Mucosa of stomach (tissue), 1 donor: ENCODE results near the gene RABGGTA.

Experiments used
- H3K27me3 ChIP-seq: one replicate; pipeline ENCODE4 v1.7.0; 2013; ENCODE audit warnings: mild to moderate bottlenecking, low read length; ENCODE audit not compliant: control insufficient read depth, insufficient read depth
- H3K36me3 ChIP-seq: one replicate; pipeline ENCODE4 v1.7.0; 2013; ENCODE audit warnings: low read length; ENCODE audit not compliant: control insufficient read depth, insufficient read depth
- H3K4me1 ChIP-seq: one replicate; pipeline ENCODE4 v1.7.0; 2013; ENCODE audit warnings: mild to moderate bottlenecking, low read length; ENCODE audit not compliant: control insufficient read depth, insufficient read depth
- H3K4me3 ChIP-seq: one replicate; pipeline ENCODE4 v1.7.0; 2013; ENCODE audit warnings: low read length
- H3K9ac ChIP-seq: one replicate; pipeline ENCODE4 v1.7.0; 2013; ENCODE audit warnings: mild to moderate bottlenecking, low read length, moderate library complexity
- H3K9me3 ChIP-seq: one replicate; pipeline ENCODE4 v1.7.0; 2013; ENCODE audit warnings: mild to moderate bottlenecking, low read length, moderate library complexity; ENCODE audit not compliant: control insufficient read depth
- donor health status: Pancreatic carcinoma.

RABGGTA gene, protein sequence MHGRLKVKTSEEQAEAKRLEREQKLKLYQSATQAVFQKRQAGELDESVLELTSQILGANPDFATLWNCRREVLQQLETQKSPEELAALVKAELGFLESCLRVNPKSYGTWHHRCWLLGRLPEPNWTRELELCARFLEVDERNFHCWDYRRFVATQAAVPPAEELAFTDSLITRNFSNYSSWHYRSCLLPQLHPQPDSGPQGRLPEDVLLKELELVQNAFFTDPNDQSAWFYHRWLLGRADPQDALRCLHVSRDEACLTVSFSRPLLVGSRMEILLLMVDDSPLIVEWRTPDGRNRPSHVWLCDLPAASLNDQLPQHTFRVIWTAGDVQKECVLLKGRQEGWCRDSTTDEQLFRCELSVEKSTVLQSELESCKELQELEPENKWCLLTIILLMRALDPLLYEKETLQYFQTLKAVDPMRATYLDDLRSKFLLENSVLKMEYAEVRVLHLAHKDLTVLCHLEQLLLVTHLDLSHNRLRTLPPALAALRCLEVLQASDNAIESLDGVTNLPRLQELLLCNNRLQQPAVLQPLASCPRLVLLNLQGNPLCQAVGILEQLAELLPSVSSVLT

DNA sequence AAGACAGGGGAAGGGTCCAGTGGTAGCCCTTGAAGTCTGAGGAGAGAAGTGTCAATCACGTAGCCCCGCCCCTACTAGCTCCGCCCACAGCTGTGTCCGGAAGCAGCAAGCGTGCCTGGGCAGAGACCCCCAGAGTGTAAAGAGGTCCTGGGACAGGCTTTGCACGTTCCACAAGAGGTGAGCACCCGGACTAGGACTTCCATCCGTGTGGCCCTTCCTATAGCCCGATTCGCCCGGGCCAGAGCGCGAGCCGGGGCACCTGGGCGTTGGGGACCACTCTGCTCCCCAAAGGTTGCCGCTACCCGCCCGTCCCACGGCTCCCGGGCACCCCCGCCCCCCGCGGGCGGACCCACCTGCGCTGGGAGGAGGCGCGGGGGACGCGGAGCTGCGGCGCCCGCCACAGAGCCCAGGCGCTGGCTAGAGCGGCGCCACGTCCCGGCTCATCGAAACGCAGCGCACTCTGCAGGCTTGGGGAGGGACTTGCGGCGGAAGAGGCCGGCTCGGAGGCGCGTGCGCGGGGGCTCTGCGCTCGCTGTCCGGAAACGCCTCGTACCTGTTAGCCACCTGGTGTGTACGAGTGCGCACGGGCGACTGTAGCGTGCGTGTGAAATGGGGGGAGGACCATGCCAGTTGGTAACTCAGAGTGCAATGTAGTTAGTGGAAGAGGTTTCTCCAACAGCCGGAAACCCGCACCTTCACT is at the start of gene RABGGTA:
TSS of gene RABGGTA (minus strand) at position 464 of the 700 bp plus-strand sequence. CDS start 482 bp downstream, outside the sequence.
- H3K9me3 ChIP-seq, result no peaks in the 10 kb centered on the region

DNA sequence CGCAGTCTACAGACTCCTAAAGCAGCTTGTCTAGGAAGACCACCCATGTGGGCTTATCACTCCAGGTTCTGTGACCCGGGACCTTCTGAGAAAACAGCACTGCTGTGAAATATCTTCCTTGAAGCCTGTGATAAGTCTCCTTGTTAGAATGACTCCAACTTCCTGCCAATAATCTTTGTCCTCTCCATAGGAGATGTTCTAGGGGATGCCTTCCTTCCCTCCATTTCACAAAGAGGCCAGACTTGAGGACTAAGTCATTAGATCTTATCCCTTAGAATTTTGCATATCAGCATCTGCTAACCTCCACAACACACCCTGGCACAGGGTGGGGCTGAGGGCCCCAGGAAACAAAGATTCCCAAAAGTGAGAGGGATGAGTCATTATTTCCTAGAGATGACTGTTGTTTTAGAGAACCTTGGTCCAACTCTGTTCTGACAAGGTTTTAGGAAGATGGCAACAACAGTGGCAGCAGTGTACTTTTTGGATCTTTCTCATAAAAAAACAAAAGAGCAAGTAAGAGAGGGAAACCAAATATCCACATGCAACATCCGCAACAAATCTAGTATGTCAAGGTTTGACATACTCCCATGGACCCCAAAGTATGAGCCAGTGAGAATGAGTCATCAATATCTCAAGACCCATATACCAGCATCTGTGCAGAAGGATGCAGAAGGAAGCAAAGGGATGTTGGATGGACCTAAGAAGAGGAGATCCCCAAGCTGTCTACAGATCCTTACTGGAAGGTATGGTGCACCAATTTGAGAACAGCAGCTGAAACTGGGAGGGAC is 45.9 kb upstream of the RABGGTA start:
- Histone ChIP-seq H3K4me1 (peaks cover 17% of the 10 kb centered on the region), H3K4me3 (no peak overlapping the region), H3K9ac (no peak overlapping the region), H3K27me3 (peaks cover 6% of the 10 kb centered on the region), H3K9me3 (no peaks in the 10 kb centered on the region), H3K36me3 (no peaks in the 10 kb centered on the region)

More for the DNA sequence above, at the start of gene RABGGTA:
- Histone ChIP-seq H3K4me3 (peak within 1 kb of the TSS; percentile 52), H3K27me3 (no peaks in the 10 kb centered on the region), H3K4me1 (peaks cover 18% of the 10 kb centered on the region), H3K36me3 (no peaks in the 10 kb centered on the region), H3K9ac (peak within 1 kb of the TSS; percentile 98)

DNA sequence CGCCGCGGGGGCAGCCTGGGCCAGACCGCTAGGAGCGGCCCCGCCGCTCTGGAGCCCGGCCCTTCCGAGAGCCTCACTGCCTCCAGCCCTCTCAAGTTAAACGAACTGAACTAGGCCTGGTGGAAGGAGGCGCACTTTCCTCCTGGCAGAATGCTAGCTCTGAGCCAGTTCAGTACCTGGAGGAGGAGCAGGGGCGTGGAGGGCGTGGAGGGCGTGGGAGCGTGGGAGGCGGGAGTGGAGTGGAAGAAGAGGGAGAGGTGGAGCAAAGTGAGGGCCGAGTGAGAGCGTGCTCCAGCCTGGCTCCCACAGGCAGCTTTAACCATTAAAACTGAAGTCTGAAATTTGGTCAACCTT is 45.2 kb upstream of the RABGGTA start:
- no peaks in the 10 kb centered on the region for H3K36me3 ChIP-seq
- no peak overlapping the region for H3K9ac ChIP-seq
- peaks cover 21% of the 10 kb centered on the region for H3K4me1 ChIP-seq
- no peaks in the 10 kb centered on the region for H3K9me3 ChIP-seq
- no peak overlapping the region for H3K4me3 ChIP-seq
- H3K27me3 ChIP-seq, result peaks cover 6% of the 10 kb centered on the region

DNA sequence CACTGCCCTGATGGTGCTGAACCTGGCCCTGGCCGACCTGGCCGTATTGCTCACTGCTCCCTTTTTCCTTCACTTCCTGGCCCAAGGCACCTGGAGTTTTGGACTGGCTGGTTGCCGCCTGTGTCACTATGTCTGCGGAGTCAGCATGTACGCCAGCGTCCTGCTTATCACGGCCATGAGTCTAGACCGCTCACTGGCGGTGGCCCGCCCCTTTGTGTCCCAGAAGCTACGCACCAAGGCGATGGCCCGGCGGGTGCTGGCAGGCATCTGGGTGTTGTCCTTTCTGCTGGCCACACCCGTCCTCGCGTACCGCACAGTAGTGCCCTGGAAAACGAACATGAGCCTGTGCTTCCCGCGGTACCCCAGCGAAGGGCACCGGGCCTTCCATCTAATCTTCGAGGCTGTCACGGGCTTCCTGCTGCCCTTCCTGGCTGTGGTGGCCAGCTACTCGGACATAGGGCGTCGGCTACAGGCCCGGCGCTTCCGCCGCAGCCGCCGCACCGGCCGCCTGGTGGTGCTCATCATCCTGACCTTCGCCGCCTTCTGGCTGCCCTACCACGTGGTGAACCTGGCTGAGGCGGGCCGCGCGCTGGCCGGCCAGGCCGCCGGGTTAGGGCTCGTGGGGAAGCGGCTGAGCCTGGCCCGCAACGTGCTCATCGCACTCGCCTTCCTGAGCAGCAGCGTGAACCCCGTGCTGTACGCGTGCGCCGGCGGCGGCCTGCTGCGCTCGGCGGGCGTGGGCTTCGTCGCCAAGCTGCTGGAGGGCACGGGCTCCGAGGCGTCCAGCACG is 44.6 kb upstream of the RABGGTA start:
- Histone ChIP-seq H3K4me1 (peaks cover 27% of the 10 kb centered on the region), H3K9ac (no peak overlapping the region), H3K4me3 (no peak overlapping the region)

DNA sequence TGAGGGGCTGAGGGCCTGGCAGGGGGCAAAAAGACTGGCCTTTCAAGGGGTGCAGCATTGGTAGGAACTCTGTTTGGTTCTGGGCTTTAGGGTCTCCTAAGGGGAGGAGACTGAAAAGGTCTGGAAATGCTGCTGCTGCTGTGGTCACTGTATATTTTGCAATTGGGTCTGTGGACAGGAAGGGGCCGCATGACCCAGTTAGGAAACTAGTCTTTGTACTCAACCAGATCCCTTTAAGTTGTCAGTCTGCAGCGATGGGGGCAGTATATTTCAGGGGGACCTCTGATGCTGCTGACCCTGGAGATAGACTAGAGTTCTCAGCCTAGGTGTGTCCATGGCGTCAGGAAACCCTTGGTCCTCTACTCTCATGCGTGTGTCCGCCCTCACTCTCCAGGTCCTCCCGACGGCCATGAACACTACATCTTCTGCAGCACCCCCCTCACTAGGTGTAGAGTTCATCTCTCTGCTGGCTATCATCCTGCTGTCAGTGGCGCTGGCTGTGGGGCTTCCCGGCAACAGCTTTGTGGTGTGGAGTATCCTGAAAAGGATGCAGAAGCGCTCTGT is 43.9 kb upstream of the RABGGTA start:
- H3K4me3 ChIP-seq, result no peak overlapping the region
- no peak overlapping the region for H3K9ac ChIP-seq
- peaks cover 6% of the 10 kb centered on the region for H3K27me3 ChIP-seq
- H3K36me3 ChIP-seq, result no peaks in the 10 kb centered on the region
- H3K4me1 ChIP-seq, result peaks cover 31% of the 10 kb centered on the region
- H3K9me3 ChIP-seq, result no peaks in the 10 kb centered on the region

More for the DNA sequence above, 44.6 kb upstream of the RABGGTA start:
- Histone ChIP-seq H3K9me3 (no peaks in the 10 kb centered on the region), H3K27me3 (peaks cover 6% of the 10 kb centered on the region), H3K36me3 (no peaks in the 10 kb centered on the region)

DNA sequence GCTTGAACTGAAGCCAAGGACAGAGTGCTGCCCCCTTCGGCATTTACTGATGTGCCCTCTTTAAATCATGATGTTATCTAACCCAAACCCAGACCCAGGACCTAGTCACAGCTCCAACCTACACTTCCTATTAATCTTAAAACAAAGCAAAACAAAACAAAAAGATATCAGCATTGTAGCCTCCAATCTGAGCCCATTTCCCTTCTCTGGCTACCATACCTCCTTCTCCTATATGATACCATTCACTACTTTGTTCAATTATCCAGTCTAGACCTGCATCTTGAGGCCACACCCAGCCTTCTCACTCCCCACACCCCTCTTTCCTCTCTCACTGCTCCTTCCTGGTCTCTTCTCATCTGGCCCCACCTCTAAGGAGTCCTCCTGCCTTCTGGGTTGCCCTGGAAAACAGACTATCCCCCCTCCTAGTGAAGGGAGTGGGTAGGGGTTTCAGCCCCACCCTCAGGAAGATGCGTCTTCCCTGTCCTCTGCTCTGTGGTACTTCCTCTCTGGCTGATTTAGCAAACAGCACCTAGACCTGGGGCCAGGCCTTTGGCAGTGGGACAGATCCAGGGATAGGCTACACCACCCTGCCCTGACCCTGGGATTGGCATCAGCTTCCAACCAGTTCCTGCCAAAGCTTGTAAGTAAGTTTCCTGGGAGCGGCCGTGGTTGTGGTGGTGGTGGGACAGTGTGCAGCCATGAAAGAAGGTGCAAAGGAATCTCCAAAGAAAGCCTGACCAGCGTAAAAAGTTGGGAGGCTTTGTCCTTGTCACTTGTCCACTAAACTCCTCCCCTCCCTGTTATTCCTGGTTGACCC is 43.2 kb upstream of the RABGGTA start:
- peaks cover 6% of the 10 kb centered on the region for H3K27me3 ChIP-seq
- H3K9ac ChIP-seq, result no peak overlapping the region
- no peak overlapping the region for H3K4me3 ChIP-seq
- H3K4me1 ChIP-seq, result peaks cover 38% of the 10 kb centered on the region
- H3K9me3 ChIP-seq, result no peaks in the 10 kb centered on the region
- no peaks in the 10 kb centered on the region for H3K36me3 ChIP-seq

DNA sequence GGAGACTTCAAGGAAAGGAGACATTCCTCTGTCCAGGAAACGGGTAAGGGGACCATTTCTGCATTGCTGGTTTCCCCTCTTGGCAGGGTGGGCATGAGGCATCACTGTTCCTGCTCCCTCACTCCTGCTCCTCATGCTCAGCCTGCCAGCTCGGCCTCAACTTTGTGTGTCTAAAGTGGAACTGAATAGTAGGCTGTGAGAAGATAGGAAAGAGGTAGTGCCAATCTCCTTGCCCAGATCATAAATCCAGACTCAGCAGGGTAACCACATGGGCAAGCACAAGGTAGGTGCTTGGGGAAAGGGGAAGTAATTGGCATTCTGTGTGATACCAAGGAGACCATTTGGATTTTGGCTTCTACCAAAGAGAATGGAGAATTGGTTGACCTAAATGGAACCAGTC is 42.5 kb upstream of the RABGGTA start:
- Histone ChIP-seq H3K9me3 (no peaks in the 10 kb centered on the region), H3K4me3 (no peak overlapping the region), H3K27me3 (peaks cover 2% of the 10 kb centered on the region), H3K9ac (no peak overlapping the region), H3K4me1 (peaks cover 45% of the 10 kb centered on the region), H3K36me3 (no peaks in the 10 kb centered on the region)

DNA sequence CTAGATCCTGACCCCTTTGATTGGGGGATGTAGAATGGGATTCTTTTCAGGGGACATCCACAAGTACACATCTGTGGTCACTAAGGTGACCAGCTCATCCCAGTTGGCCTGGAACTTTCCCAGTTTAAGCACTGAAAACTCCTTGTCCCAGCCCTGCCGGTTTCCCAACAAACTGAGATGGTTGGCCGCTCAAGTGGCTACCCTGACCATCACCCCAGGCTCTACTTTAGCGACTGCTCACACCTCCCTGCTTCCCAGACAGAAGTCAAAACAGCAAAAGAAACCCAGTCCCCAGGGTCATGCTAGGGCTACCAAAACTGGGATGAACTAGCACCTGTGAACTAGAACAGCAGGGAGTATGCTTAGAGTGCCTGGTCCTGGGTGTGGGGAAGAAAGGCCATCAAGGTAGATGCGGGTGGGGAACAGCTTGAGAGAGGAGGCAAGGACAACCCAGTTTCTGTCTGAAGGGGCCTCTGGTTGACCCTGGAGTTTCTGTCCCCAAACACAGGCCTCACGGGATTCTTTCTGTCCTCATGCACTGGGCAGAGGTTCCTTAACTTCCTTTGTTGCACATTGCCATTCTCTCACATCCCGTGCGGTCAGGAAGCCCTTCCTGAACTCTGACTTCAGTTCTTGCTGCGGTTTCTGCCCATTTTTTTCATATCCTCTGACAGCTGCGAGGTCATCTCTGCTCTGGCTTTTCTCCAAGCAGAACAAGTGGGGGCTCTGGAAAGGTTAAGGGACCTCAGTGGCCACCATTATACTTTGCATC is 41.5 kb upstream of the RABGGTA start:
- H3K4me1 ChIP-seq, result peaks cover 55% of the 10 kb centered on the region
- no peak overlapping the region for H3K9ac ChIP-seq
- H3K27me3 ChIP-seq, result no peaks in the 10 kb centered on the region

DNA sequence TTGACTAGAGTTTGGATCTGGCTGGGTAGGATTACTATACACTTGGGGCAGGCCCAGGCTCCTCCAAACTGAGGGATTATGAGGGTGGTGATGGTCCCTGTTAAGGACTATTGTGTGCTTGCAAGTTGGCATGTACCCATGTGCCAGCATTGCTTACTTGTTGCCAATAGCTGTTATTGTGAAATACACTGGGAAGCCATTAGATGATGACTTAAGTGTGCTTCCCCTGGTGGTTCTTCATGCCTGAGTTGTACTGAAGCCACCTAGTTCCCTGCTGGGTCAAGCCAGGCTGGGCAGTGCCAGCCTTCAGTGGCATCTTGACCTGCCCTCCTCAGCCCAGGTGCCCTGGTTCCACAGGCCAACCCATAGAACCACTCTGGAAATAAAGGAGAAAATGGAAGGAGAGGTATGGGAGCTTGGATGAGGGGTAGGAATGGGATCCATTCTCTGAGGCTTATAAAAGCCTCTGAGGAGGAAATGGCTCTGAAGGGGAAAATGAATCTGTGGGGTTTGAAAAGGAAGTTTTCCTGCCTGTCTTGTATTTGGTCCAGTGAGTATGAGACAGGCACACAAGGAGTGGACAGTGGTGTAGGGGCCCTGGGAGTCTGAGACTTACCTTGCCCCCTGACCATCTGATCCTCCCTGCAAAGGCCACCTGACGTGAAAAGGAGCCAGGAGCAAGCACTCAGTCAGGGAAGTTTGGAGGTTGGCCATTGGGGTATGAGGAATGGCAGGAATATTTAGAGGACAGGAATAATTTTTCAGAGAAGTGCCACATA is 40.6 kb upstream of the RABGGTA start:
- no peaks in the 10 kb centered on the region for H3K9me3 ChIP-seq
- H3K36me3 ChIP-seq, result no peaks in the 10 kb centered on the region
- H3K9ac ChIP-seq, result no peak overlapping the region
- no peak overlapping the region for H3K4me3 ChIP-seq
- H3K27me3 ChIP-seq, result no peaks in the 10 kb centered on the region
- peaks cover 64% of the 10 kb centered on the region for H3K4me1 ChIP-seq

More for the DNA sequence above, 41.5 kb upstream of the RABGGTA start:
- Histone ChIP-seq H3K9me3 (no peaks in the 10 kb centered on the region), H3K4me3 (no peak overlapping the region), H3K36me3 (no peaks in the 10 kb centered on the region)
